Sigmoid colon (tissue), 7 donors: ENCODE data around the gene WDFY2. TPM values are rescaled to one million over a fixed set of nuclear protein-coding genes. Genes with fewer than 3 reads are reported as not detected.

Experiments used
- DNase-seq: peaks from one replicate; pipeline ENCODE4 v3.0.0-alpha.2; 2019
- H3K27ac ChIP-seq, 4 donors: fragments of 200-600 bp; sonication (generic); one replicate each; pipeline ENCODE4 v1.5.1; 2016 to 2019; ENCODE audit warnings: mild to moderate bottlenecking in 1 of 4
- H3K27me3 ChIP-seq, 3 donors: fragments of 200-600 bp; sonication (generic); one replicate each; pipeline ENCODE4 v1.5.1; 2019; ENCODE audit warnings: mild to moderate bottlenecking in 1 of 3
- H3K36me3 ChIP-seq, 4 donors: fragments of 200-600 bp; sonication (generic); one replicate each; pipeline ENCODE4 v1.5.1; 2016 to 2019
- H3K4me1 ChIP-seq, 4 donors: fragments of 200-600 bp; sonication (generic); one replicate each; pipeline ENCODE4 v1.5.1; 2017 to 2019
- H3K4me3 ChIP-seq, 4 donors: fragments of 200-600 bp; sonication (generic); one replicate each; pipeline ENCODE4 v1.5.1; 2017 to 2019; ENCODE audit warnings: mild to moderate bottlenecking in 2 of 4, moderate library complexity in 1 of 4
- H3K9me3 ChIP-seq, 4 donors: fragments of 200-600 bp in 3 of 4; sonication (generic) in 3 of 4; one replicate each; pipeline versions ENCODE4 v1.5.1 to v1.6.1; 2013 to 2019
- EP300 ChIP-seq, 4 donors: sonication (generic); formaldehyde crosslinking; IDR thresholded peaks; one replicate each; pipeline ENCODE4 v1.6.1; 2017; ENCODE audit warnings: antibody characterized with exemption in 4 of 4
- POLR2A ChIP-seq, 2 donors: fragments of 450-650 bp; IDR thresholded peaks; one replicate each; pipeline ENCODE4 v1.6.1; 2016; ENCODE audit warnings: antibody characterized with exemption in 2 of 2, mild to moderate bottlenecking in 2 of 2, moderate library complexity in 2 of 2
- POLR2AphosphoS5 ChIP-seq, 4 donors: sonication (generic); formaldehyde crosslinking; IDR thresholded peaks; one replicate each; pipeline ENCODE4 v1.6.1; 2017; ENCODE audit warnings: antibody characterized with exemption in 4 of 4
- WGBS, 2 donors: extraction: QIAGEN DNeasy Blood & Tissue Kit; methylation state at CpG; one replicate each; pipeline ENCODE4 v1.1.7; 2013; 5-methylcytosine and 5-hydroxymethylcytosine counted together
- intact Hi-C: fragments of 100-400 bp; cut with DNase I; formaldehyde crosslinking; loops from one replicate; pipeline ENCODE4 v1.15.1; 2023
- polyA plus RNA-seq, 3 donors: library from polyadenylated mRNA; stranded (reverse); fragments of 200-250 nt; gene quantifications; one replicate each; pipeline ENCODE4 v1.2.3, GENCODE V29; 2013
- total RNA-seq, 4 donors: library from RNA; depleted of rRNA; stranded (reverse); fragments of >200 nt; gene quantifications; one replicate each; pipeline ENCODE4 v1.1.0, GENCODE V29; 2016
- TF ChIP-seq, protein P1 (sequence below), 4 experiments: fragments of 450-650 bp in 3 of 4; fragments of 200-600 bp in 1 of 4; IDR thresholded peaks; one replicate each; pipeline ENCODE4 v1.5.1; 2016 to 2019; ENCODE audit warnings: antibody characterized with exemption in 4 of 4, mild to moderate bottlenecking in 3 of 4, moderate library complexity in 2 of 4
- donor health status: healthy with polysubstance abuse.
- donor health status: Bipolar disorder and iron deficiency.
- donor health status: healthy.

Gene WDFY2
- total and polyA plus RNA-seq, 7 donors = 0.60 to 18.3 (median 7.3) TPM

DNA sequence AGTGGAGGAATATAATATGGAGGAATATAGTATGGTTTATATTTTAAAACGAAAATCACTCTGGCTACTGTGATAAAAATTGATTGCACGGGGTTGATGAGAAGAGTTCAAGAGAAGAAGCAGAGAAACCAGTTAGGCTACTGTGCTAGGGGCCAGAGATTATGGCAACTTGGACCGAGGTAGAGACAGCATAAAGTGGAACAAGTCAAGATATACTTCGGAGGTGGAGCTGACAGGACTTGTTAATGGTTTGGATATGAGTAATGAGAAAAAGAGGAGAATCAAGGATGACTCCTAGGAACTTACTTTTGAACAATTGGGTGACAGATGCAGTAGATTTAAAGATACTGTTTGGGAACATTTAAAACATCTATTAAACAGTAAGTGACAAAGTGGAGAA lies 6.6 kb upstream of the WDFY2 start:
- H3K9me3 ChIP-seq = no peaks in the 10 kb centered on the region
- WGBS, 2 donors = 29 to 76% methylated on average over 4 of the region's 4 CpGs
- no peaks in the 10 kb centered on the region for H3K27me3 ChIP-seq
- H3K36me3 ChIP-seq = no peaks in the 10 kb centered on the region
- H3K4me3 ChIP-seq = no peak overlapping the region
- intact Hi-C loops = no loop called here
- no peak for DNase-seq
- H3K27ac ChIP-seq = no peak overlapping the region
- no peaks in the 10 kb centered on the region for H3K4me1 ChIP-seq
- TF ChIP-seq, protein P1, sequence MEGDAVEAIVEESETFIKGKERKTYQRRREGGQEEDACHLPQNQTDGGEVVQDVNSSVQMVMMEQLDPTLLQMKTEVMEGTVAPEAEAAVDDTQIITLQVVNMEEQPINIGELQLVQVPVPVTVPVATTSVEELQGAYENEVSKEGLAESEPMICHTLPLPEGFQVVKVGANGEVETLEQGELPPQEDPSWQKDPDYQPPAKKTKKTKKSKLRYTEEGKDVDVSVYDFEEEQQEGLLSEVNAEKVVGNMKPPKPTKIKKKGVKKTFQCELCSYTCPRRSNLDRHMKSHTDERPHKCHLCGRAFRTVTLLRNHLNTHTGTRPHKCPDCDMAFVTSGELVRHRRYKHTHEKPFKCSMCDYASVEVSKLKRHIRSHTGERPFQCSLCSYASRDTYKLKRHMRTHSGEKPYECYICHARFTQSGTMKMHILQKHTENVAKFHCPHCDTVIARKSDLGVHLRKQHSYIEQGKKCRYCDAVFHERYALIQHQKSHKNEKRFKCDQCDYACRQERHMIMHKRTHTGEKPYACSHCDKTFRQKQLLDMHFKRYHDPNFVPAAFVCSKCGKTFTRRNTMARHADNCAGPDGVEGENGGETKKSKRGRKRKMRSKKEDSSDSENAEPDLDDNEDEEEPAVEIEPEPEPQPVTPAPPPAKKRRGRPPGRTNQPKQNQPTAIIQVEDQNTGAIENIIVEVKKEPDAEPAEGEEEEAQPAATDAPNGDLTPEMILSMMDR (IDR thresholded peaks at IDR 0.05) = no peak
- no peak for TF ChIP-seq POLR2A (IDR thresholded peaks at IDR 0.05)
- TF ChIP-seq EP300 (IDR thresholded peaks at IDR 0.05) = no peak
- TF ChIP-seq POLR2AphosphoS5 (IDR thresholded peaks at IDR 0.05) = no peak

DNA sequence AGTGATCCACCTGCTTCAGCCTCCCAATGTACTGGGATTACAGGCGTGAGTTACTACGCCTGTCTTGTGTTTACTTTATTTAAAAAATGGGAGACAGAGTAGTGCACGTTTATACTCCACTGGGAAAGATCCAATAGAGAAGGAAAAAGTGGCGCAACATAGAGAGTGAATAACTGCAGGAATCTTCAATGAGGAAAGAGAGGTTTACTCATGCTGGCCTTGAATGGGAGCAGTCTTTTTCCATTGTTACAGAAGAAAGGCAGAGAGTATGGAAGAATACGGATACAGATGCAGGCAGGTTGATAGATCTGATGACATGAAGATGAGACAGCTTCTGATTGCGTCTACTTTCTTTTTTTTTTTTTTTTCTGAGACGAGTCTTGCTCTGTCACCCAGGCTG lies 4.6 kb upstream of the WDFY2 start:
- 83 to 88% methylated on average over 7 of the region's 7 CpGs for WGBS, 2 donors
- intact Hi-C loops = loop anchor here (5.0 to 10.0 kb wide), 5 partner anchors 163 to 1075 kb away; partner anchors contain the start of genes ALG11, ATP7B, SUGT1 and VPS36
- H3K27ac ChIP-seq = no peak overlapping the region

DNA sequence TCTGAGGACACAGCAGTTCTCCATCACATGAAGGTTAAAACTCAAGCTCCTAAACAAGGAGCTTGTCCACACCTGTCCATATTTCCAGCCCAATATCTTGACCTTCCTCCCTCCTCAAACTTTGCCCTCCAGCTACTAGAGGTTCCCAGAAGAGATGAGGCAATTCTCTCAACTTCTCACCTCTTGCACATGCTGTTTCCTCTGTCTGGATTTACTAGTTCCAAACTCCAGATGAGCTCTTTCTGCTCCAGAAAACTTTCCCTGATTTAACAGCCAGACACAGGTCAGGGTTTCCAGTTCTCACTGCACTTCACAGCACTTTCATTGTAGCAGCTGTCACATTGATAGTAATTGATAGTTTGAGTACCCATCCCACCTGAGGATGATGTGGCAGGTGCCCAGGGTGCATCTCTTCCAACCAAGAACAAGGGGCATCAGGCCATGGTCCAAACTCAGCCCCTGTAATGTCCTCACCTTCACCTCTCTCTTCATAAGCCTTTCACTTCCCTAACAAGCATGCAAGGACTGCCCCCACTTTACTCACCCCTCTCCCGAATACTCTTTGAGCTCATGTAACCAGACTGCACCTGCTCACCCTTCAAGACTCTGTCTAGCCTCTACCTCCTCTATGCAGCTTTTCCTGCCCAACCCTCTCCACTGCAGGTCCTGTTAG lies 3.0 kb upstream of the WDFY2 start:
- DNase-seq = no peak
- no peaks in the 10 kb centered on the region for H3K9me3 ChIP-seq
- intact Hi-C loops = loop anchor here (5.0 to 10.0 kb wide), 5 partner anchors 161 to 1074 kb away; partner anchors contain the start of genes ALG11, ATP7B, SUGT1 and VPS36
- WGBS, 2 donors = 56 to 80% methylated on average over 1 of the region's 1 CpG
- no peaks in the 10 kb centered on the region for H3K36me3 ChIP-seq
- no peak overlapping the region for H3K27ac ChIP-seq
- TF ChIP-seq POLR2AphosphoS5 (IDR thresholded peaks at IDR 0.05) = no peak
- H3K27me3 ChIP-seq = no peaks in the 10 kb centered on the region
- no peak overlapping the region for H3K4me3 ChIP-seq
- H3K4me1 ChIP-seq = peaks cover 0 to 19% (median 17%) of the 10 kb centered on the region in 4 donors

More for the DNA sequence above, 4.6 kb upstream of the WDFY2 start:
- DNase-seq = no peak
- Histone ChIP-seq H3K36me3 (no peaks in the 10 kb centered on the region), H3K9me3 (no peaks in the 10 kb centered on the region), H3K27me3 (no peaks in the 10 kb centered on the region), H3K4me3 (no peak overlapping the region), H3K4me1 (peaks cover 0 to 5% (median 5%) of the 10 kb centered on the region in 4 donors)
- TF ChIP-seq POLR2A (IDR thresholded peaks at IDR 0.05) = no peak
- TF ChIP-seq EP300 (IDR thresholded peaks at IDR 0.05) = no peak
- no peak for TF ChIP-seq POLR2AphosphoS5 (IDR thresholded peaks at IDR 0.05)
- TF ChIP-seq, protein P1 (IDR thresholded peaks at IDR 0.05) = no peak

DNA sequence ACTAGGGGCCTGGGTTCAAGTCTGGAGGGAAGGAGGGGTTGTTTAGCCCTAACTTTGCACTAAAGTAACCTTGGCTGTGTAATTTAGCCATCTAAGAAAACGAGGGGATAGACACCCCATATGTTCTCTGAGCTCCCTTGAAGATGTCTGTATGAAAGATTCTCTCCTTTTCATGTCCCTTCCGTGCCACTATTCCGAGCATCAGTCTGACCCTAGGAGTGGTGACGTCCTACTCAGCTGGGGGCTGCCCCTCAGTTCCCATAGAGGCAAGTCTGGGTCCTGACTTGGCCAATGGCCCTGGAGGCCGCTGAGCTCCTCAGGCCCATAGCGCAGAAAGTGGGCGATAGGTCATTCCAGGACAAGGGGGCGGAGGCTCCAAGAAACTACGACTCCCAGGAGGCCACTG lies 790 bp upstream of the WDFY2 start:
- no peaks in the 10 kb centered on the region for H3K36me3 ChIP-seq
- no peaks in the 10 kb centered on the region for H3K9me3 ChIP-seq
- TF ChIP-seq, protein P1 (IDR thresholded peaks at IDR 0.05) = no peak
- TF ChIP-seq POLR2AphosphoS5 (IDR thresholded peaks at IDR 0.05) (no peak), EP300 (IDR thresholded peaks at IDR 0.05) (no peak)
- intact Hi-C loops = loop anchor here (2.0 to 10.0 kb wide), 6 partner anchors 41 to 1071 kb away; partner anchors contain the start of genes ALG11, ATP7B, SUGT1 and VPS36
- H3K4me1 ChIP-seq = peaks cover 0 to 25% (median 20%) of the 10 kb centered on the region in 4 donors
- no peak for DNase-seq
- H3K27ac ChIP-seq = peak overlapping the region; percentile 93 to 98 (median 94)
- 26 to 33% methylated on average over 9 of the region's 9 CpGs for WGBS, 2 donors
- peak overlapping the region; percentile 24 to 89 (median 60) for H3K4me3 ChIP-seq
- H3K27me3 ChIP-seq = no peaks in the 10 kb centered on the region
